CD8-positive, alpha-beta memory T cell (primary cell): Measurements from ENCODE around the gene CAV2. TPM values are rescaled to one million over a fixed set of nuclear protein-coding genes. Genes with fewer than 3 reads are reported as not detected.

Source experiments
- CTCF ChIA-PET: fragments of 350-600 bp; sonication (Branson Sonifier 250); formaldehyde crosslinking; loops from one replicate; lab custom pipeline; 2021; ENCODE audit warnings: antibody characterized with exemption; lab: Charles Lee
- POLR2A ChIA-PET: fragments of 350-600 bp; sonication (Branson Sonifier 250); formaldehyde crosslinking; loops from one replicate; lab custom pipeline; 2021; ENCODE audit warnings: antibody characterized with exemption; lab: Charles Lee
- DNase-seq, 5 donors: peaks; one replicate each; pipeline versions ENCODE4 v3.0.0 to v3.0.0-alpha.2; 2020 to 2022; ENCODE audit warnings: mixed read lengths in 1 of 5
- H3K27ac ChIP-seq: one replicate; pipeline ENCODE4 v1.7.0; 2013; ENCODE audit warnings: low read depth, mild to moderate bottlenecking, low read length, moderate library complexity
- H3K27me3 ChIP-seq: 2 replicates; pipeline ENCODE4 v1.7.0; 2013; ENCODE audit warnings: low read length, mild to moderate bottlenecking; ENCODE audit not compliant: insufficient read depth, poor library complexity, severe bottlenecking
- H3K36me3 ChIP-seq: 2 replicates; pipeline ENCODE4 v1.7.0; 2013; ENCODE audit warnings: mild to moderate bottlenecking, low read length, moderate library complexity; ENCODE audit not compliant: insufficient read depth
- H3K4me1 ChIP-seq: 2 replicates; pipeline ENCODE4 v1.7.0; 2013; ENCODE audit warnings: mild to moderate bottlenecking, low read length, moderate library complexity; ENCODE audit not compliant: insufficient read depth
- H3K4me3 ChIP-seq: 2 replicates; pipeline ENCODE4 v1.7.0; 2013; ENCODE audit warnings: mild to moderate bottlenecking, low read length
- H3K9me3 ChIP-seq: 2 replicates; pipeline ENCODE4 v1.7.0; 2013; ENCODE audit warnings: mild to moderate bottlenecking, low read length
- H3K27ac Mint-ChIP-seq, 8 donors: one replicate each; pipeline ENCODE4 v1.8.0; 2020 to 2021; ENCODE audit warnings: mixed read lengths in 8 of 8, mild to moderate bottlenecking in 6 of 8, inconsistent platforms in 3 of 8, moderate library complexity in 3 of 8
- H3K27me3 Mint-ChIP-seq, 2 donors: one replicate each; pipeline ENCODE4 v1.8.0; 2020 to 2021; ENCODE audit warnings: mixed read lengths in 2 of 2, mild to moderate bottlenecking in 1 of 2, moderate library complexity in 1 of 2
- H3K36me3 Mint-ChIP-seq, 3 donors: one replicate each; pipeline ENCODE4 v1.8.0; 2020 to 2021; ENCODE audit warnings: mixed read lengths in 3 of 3, inconsistent platforms in 1 of 3, mild to moderate bottlenecking in 1 of 3
- H3K4me1 Mint-ChIP-seq, 3 donors: one replicate each; pipeline ENCODE4 v1.8.0; 2020 to 2021; ENCODE audit warnings: mixed read lengths in 3 of 3, inconsistent platforms in 1 of 3, mild to moderate bottlenecking in 1 of 3
- H3K4me3 Mint-ChIP-seq, 7 donors: one replicate each; pipeline ENCODE4 v1.8.0; 2020 to 2021; ENCODE audit warnings: mixed read lengths in 7 of 7, mild to moderate bottlenecking in 6 of 7, moderate library complexity in 4 of 7, inconsistent platforms in 2 of 7
- H3K9me3 Mint-ChIP-seq, 5 donors: one replicate each; pipeline ENCODE4 v1.8.0; 2020 to 2022; ENCODE audit warnings: mixed read lengths in 5 of 5, mild to moderate bottlenecking in 3 of 5, moderate library complexity in 2 of 5, inconsistent platforms in 1 of 5
- polyA plus RNA-seq: library from polyadenylated mRNA; unstranded; fragments of 300-500 nt; fragmentation: Illumina TruSeq; gene quantifications from one replicate; pipeline ENCODE4 v1.2.3, GENCODE V29; 2021
- total RNA-seq, 2 experiments: library from RNA; stranded (reverse); gene quantifications; one replicate each; pipeline ENCODE4 v1.2.3, GENCODE V29; 2021

Gene CAV2
- total and polyA plus RNA-seq, 3 experiments from 2014 or later, result not detected

DNA sequence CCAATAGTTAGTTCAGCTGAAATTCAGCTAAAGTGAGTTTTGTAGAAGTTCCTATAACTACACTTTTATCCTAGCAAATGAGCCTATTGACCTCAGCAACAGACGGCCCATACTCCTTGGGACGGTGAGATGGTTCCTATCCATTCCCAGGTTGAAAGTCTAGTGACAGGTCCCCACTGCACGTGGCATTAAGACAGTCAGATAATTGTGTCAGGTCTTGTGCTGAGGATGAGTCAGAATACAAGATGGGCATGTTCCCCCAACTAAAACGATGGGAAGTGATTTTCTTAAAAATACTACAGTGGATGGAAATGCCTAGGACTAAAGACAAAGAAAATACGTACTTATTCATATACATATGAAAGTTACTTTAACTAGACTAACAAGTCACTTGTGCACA, 27.4 kb downstream of the CAV2 start:
- H3K9me3 ChIP-seq, result no peaks in the 10 kb centered on the region
- POLR2A ChIA-PET, result interaction anchor here (0.6 kb wide), 1 partner anchor 65 kb away, joined by 3 read pairs; no protein-coding TSS in a partner anchor
- Mint-ChIP-seq H3K27ac (peak overlapping the region in 1 of 8 donors; percentile 9), H3K36me3 (no peaks in the 10 kb centered on the region), H3K4me3 (peak overlapping the region; percentile 75 to 95 (median 84)), H3K4me1 (peaks cover 29 to 31% (median 29%) of the 10 kb centered on the region in 3 donors), H3K9me3 (no peaks in the 10 kb centered on the region), H3K27me3 (peaks cover 40 to 67% of the 10 kb centered on the region in 2 donors)
- DNase-seq, result no peak
- H3K4me1 ChIP-seq, result peaks cover 19% of the 10 kb centered on the region
- no peak overlapping the region for H3K4me3 ChIP-seq
- CTCF ChIA-PET, result interaction anchor here (0.6 to 3.1 kb wide), 28 partner anchors 8 to 391 kb away, joined by 3 to 21 read pairs (median 5); partner anchors contain the start of genes CAV2 and TES
- no peaks in the 10 kb centered on the region for H3K36me3 ChIP-seq
- peaks cover 32% of the 10 kb centered on the region for H3K27me3 ChIP-seq
- H3K27ac ChIP-seq, result no peak overlapping the region

DNA sequence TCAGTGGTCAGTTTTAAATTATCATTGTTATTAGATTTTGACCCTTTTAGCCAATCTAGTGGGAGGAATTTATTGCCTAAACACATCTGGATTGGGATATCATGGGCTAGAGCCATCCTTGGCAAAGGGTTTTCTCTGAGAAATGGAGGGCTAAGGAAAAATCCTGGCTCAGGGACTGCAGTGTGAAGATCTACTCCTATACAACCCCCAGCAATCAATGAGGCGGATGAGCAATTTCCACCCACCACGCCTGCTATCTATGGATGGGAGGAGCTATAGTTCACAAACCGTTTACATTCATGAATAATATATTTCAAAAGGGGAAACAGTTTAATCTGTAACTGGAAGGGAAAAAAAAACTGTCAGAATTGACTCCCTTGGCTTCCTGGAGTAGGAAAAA, 28.0 kb downstream of the CAV2 start:
- CTCF ChIA-PET, result interaction anchor here (1.1 to 3.1 kb wide), 2 partner anchors 268 to 347 kb away, joined by 3 to 21 read pairs; no protein-coding TSS in a partner anchor
- Histone ChIP-seq H3K27ac (no peak overlapping the region), H3K27me3 (peaks cover 32% of the 10 kb centered on the region), H3K36me3 (no peaks in the 10 kb centered on the region), H3K4me3 (no peak overlapping the region), H3K4me1 (peaks cover 19% of the 10 kb centered on the region), H3K9me3 (no peaks in the 10 kb centered on the region)
- Mint-ChIP-seq H3K27me3 (peaks cover 37 to 64% of the 10 kb centered on the region in 2 donors), H3K9me3 (no peaks in the 10 kb centered on the region), H3K36me3 (no peaks in the 10 kb centered on the region), H3K27ac (no peak overlapping the region), H3K4me1 (peaks cover 29 to 31% (median 29%) of the 10 kb centered on the region in 3 donors), H3K4me3 (peak overlapping the region in 3 of 7 donors; percentile 29 to 84 (median 77))
- POLR2A ChIA-PET, result no interaction called here
- DNase-seq, result no peak

- peaks cover 34 to 60% of the 10 kb centered on the region in 2 donors for H3K27me3 Mint-ChIP-seq
- H3K27ac Mint-ChIP-seq, result no peak overlapping the region
- Histone ChIP-seq H3K4me1 (peaks cover 19% of the 10 kb centered on the region), H3K9me3 (no peaks in the 10 kb centered on the region), H3K36me3 (no peaks in the 10 kb centered on the region), H3K27me3 (peaks cover 32% of the 10 kb centered on the region), H3K4me3 (no peak overlapping the region), H3K27ac (no peak overlapping the region)
- H3K36me3 Mint-ChIP-seq, result no peaks in the 10 kb centered on the region
- no peaks in the 10 kb centered on the region for H3K9me3 Mint-ChIP-seq
- CTCF ChIA-PET, result interaction anchor here (1.1 to 3.1 kb wide), 2 partner anchors 269 to 348 kb away, joined by 3 to 21 read pairs; no protein-coding TSS in a partner anchor
- no peak for DNase-seq
- H3K4me1 Mint-ChIP-seq, result peaks cover 29 to 31% (median 29%) of the 10 kb centered on the region in 3 donors
- H3K4me3 Mint-ChIP-seq, result no peak overlapping the region
- POLR2A ChIA-PET, result no interaction called here
These were observed 28.7 kb downstream of the CAV2 start for GRCh38 chr7:116528008-116528789.

DNA sequence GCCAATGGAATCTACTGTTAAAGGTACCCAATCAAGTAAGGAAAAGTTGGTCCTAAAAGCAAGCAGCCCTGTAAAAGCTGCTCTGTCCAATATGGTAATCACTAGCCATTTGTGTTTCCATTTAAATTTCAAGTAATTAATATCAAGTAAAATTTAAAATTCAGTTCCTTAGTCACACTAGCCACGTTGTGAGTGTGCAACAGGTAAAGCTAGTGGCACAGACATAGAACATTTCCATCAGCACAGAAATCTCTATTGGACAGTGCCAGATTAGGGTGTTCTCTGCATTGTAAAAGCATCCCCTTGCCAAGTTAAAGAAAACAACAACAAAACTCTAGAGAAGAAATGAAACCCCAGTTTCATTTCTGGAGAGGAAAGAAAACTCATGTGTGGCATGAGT, 29.7 kb downstream of the CAV2 start:
- peaks cover 23 to 26% (median 24%) of the 10 kb centered on the region in 3 donors for H3K4me1 Mint-ChIP-seq
- H3K4me1 ChIP-seq, result peaks cover 19% of the 10 kb centered on the region
- no peak for DNase-seq
- no peaks in the 10 kb centered on the region for H3K36me3 Mint-ChIP-seq
- CTCF ChIA-PET, result no interaction called here
- H3K9me3 Mint-ChIP-seq, result no peaks in the 10 kb centered on the region
- H3K4me3 ChIP-seq, result no peak overlapping the region
- H3K27me3 Mint-ChIP-seq, result peaks cover 25 to 54% of the 10 kb centered on the region in 2 donors
- H3K27me3 ChIP-seq, result peaks cover 26% of the 10 kb centered on the region
- POLR2A ChIA-PET, result interaction anchor here (0.6 kb wide), 1 partner anchor 27 kb away, joined by 3 read pairs; no protein-coding TSS in a partner anchor
- H3K36me3 ChIP-seq, result no peaks in the 10 kb centered on the region
- no peaks in the 10 kb centered on the region for H3K9me3 ChIP-seq
- H3K27ac ChIP-seq, result no peak overlapping the region
- H3K27ac Mint-ChIP-seq, result no peak overlapping the region
- no peak overlapping the region for H3K4me3 Mint-ChIP-seq

DNA sequence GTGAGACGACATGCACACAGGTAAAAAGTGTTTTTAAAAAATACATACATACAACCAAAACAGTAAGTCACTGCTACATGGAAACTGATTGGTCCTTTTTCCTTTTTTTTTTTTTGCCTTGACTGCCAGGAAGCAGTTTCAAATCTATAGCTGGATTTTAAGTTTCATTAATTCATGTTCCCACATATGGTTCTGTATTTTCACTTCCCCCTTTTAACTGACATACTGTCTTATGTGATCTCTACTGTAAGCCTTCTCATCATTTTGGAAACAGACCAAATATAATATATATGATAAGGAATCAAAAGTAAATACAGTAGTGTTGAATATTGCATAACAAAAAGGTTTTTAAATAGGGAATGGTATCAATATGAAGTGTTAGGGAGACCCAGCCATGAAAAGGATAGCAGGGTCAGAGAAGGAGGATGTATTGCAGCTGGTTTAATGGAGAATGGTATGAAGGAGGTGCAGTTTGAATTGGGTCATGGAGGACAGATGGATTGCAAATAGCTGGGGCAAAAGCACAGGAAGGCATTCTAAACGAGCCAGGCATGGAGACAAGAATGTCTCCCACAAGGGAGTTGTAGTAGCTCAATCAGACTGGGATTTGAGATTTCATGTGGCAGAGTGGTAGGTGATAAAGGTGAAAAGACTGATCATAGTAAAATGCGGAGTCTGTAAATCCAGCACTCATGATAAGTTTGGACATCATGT, 30.7 kb downstream of the CAV2 start:
- POLR2A ChIA-PET, result interaction anchor here (0.7 kb wide), 1 partner anchor 12 kb away, joined by 5 read pairs; no protein-coding TSS in a partner anchor
- H3K36me3 Mint-ChIP-seq, result no peaks in the 10 kb centered on the region

DNA sequence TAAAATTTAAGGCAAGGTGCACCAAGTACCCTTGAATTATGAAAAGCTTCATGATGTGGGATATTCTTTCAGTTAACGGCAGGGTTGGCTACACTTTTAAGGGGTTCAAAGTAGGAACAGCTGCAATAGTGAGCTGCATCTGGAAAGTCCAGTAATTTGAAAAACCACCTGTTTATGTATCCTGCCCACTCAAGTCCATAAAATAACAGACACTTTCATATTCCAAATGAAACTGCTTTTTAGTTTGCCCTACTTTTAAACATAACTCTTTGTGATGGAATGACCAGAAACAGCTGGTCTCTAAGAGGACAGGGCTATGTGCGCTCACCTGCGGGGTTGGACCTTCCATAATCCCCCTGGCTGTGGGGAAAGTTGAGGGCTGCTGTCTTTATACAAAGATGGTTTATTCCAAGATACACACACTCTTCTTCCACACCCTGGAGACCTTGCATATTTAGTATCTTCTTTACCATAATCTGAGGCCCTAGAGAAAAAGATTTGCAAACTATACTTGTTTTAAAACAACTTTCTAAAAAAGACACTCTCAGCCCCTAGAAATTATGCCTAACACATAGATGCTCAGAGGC, 32.7 kb downstream of the CAV2 start:
- H3K36me3 ChIP-seq, result no peaks in the 10 kb centered on the region
- H3K27ac Mint-ChIP-seq, result peak overlapping the region in 1 of 8 donors; percentile 21
- no peaks in the 10 kb centered on the region for H3K4me1 ChIP-seq
- H3K4me1 Mint-ChIP-seq, result no peaks in the 10 kb centered on the region
- peaks cover 6 to 35% of the 10 kb centered on the region in 2 donors for H3K27me3 Mint-ChIP-seq
- H3K27me3 ChIP-seq, result peaks cover under 1% of the 10 kb centered on the region
- H3K9me3 ChIP-seq, result no peaks in the 10 kb centered on the region
- POLR2A ChIA-PET, result no interaction called here
- H3K4me3 ChIP-seq, result no peak overlapping the region
- H3K4me3 Mint-ChIP-seq, result no peak overlapping the region
- H3K27ac ChIP-seq, result no peak overlapping the region
- no peak for DNase-seq
- H3K36me3 Mint-ChIP-seq, result no peaks in the 10 kb centered on the region
- CTCF ChIA-PET, result interaction anchor here (1.1 kb wide), 1 partner anchor 20 kb away, joined by 3 read pairs; no protein-coding TSS in a partner anchor
- H3K9me3 Mint-ChIP-seq, result no peaks in the 10 kb centered on the region

More for the DNA sequence above, 30.7 kb downstream of the CAV2 start:
- no peaks in the 10 kb centered on the region for H3K9me3 ChIP-seq
- H3K4me3 ChIP-seq, result no peak overlapping the region
- peaks cover 11% of the 10 kb centered on the region for H3K4me1 ChIP-seq
- CTCF ChIA-PET, result no interaction called here
- H3K27me3 ChIP-seq, result peaks cover 19% of the 10 kb centered on the region
- Mint-ChIP-seq H3K27me3 (peaks cover 18 to 48% of the 10 kb centered on the region in 2 donors), H3K27ac (no peak overlapping the region), H3K4me3 (no peak overlapping the region), H3K9me3 (no peaks in the 10 kb centered on the region), H3K4me1 (peaks cover 14 to 16% (median 15%) of the 10 kb centered on the region in 3 donors)
- H3K36me3 ChIP-seq, result no peaks in the 10 kb centered on the region
- no peak for DNase-seq
- no peak overlapping the region for H3K27ac ChIP-seq

- no peak overlapping the region for H3K27ac Mint-ChIP-seq
- H3K4me1 Mint-ChIP-seq, result no peaks in the 10 kb centered on the region
- H3K36me3 ChIP-seq, result no peaks in the 10 kb centered on the region
- POLR2A ChIA-PET, result no interaction called here
- no peak for DNase-seq
- no peak overlapping the region for H3K27ac ChIP-seq
- no peaks in the 10 kb centered on the region for H3K9me3 ChIP-seq
- H3K4me1 ChIP-seq, result no peaks in the 10 kb centered on the region
- H3K27me3 ChIP-seq, result no peaks in the 10 kb centered on the region
- H3K9me3 Mint-ChIP-seq, result no peaks in the 10 kb centered on the region
- CTCF ChIA-PET, result interaction anchor here (1.5 kb wide), 1 partner anchor 8 kb away, joined by 4 read pairs; no protein-coding TSS in a partner anchor
- H3K4me3 ChIP-seq, result no peak overlapping the region
- no peak overlapping the region for H3K4me3 Mint-ChIP-seq
- H3K36me3 Mint-ChIP-seq, result no peaks in the 10 kb centered on the region
- peaks cover 1 to 34% of the 10 kb centered on the region in 2 donors for H3K27me3 Mint-ChIP-seq
These were observed 35.3 kb downstream of the CAV2 start for GRCh38 chr7:116534790-116535189.
